K562 (cell line): ENCODE measurements around the gene DTX1. TPM values are rescaled to one million over a fixed set of nuclear protein-coding genes. Genes with fewer than 3 reads are reported as not detected.
A peak's percentile ranks its signal among the peaks of the same experiment; 100 is the strongest.

ENCODE experiments used
- ATAC-seq: fragments of 200-7000 bp; cut with Tn5 transposase; 3 replicates; pipeline ENCODE4 v1.9.1; 2020; ENCODE audit warnings: moderate library complexity
- BruUV-seq: library from RNA; stranded (reverse); fragments of 400-500 nt; replicated peaks from 2 replicates; lab custom pipeline; 2021; lab: Mats Ljungman, UMichigan
- CTCF ChIA-PET: fragments of 300-600 bp; formaldehyde crosslinking; extraction: SDS; loops from one replicate; lab custom pipeline; 2021; ENCODE audit warnings: low intra/inter-chr PET ratio; lab: Yijun Ruan, JAX
- POLR2A ChIA-PET: fragments of 300-600, 350-650 bp; sonication (Branson Sonifier 250); formaldehyde crosslinking; extraction: SDS; loops from one replicate; lab custom pipeline; 2021; ENCODE audit warnings: antibody characterized with exemption, inconsistent platforms; lab: Yijun Ruan, JAX
- DNase-seq, 4 experiments: peaks; one replicate each; pipeline versions ENCODE4 v3.0.0 to v3.0.0-alpha.2; 2011 to 2018; ENCODE audit warnings: low spot score in 3 of 4, mixed read lengths in 3 of 4; ENCODE audit errors: extremely low read depth in 1 of 4
- FAIRE-seq: peaks from 2 replicates; lab custom pipeline; 2011; peaks lifted over from hg19 to GRCh38; lab: Jason Lieb, UNC
- H2AFZ ChIP-seq: 2 replicates; pipeline ENCODE4 v1.6.0; 2011; ENCODE audit warnings: low read depth, low read length, control low read depth, inconsistent platforms
- H3K27ac ChIP-seq: fragments of 200-600 bp; 3 replicates; pipeline ENCODE4 v1.8.0; 2011; ENCODE audit warnings: low read depth, mild to moderate bottlenecking, control low read depth, inconsistent platforms, low read length, moderate library complexity, mixed read lengths; ENCODE audit errors: extremely low read depth
- H3K27me3 ChIP-seq, 2 experiments: fragments of 300-600 bp in 1 of 2; 2 replicates in 1 of 2; 3 replicates in 1 of 2; pipeline versions ENCODE4 v1.6.0 to v1.8.0; 2011; ENCODE audit warnings: inconsistent platforms in 2 of 2, low read length in 2 of 2, mild to moderate bottlenecking in 1 of 2, mixed read lengths in 1 of 2, moderate library complexity in 1 of 2; ENCODE audit not compliant: control insufficient read depth in 2 of 2, insufficient read depth in 2 of 2
- H3K36me3 ChIP-seq: fragments of 300-600 bp; 3 replicates; pipeline ENCODE4 v1.8.0; 2011; ENCODE audit warnings: mild to moderate bottlenecking, low read length, inconsistent platforms; ENCODE audit not compliant: control insufficient read depth, insufficient read depth
- H3K4me1 ChIP-seq, 2 experiments: fragments of 200-600 bp in 1 of 2; replicated peaks in 1 of 2; 2 replicates in 1 of 2; 3 replicates in 1 of 2; pipeline versions ENCODE4 v1.5.1 to v1.8.0; 2011; ENCODE audit warnings: inconsistent platforms in 2 of 2, low read length in 2 of 2, mild to moderate bottlenecking in 1 of 2, mixed read lengths in 1 of 2, moderate library complexity in 1 of 2; ENCODE audit not compliant: control insufficient read depth in 2 of 2, insufficient read depth in 2 of 2
- H3K4me2 ChIP-seq: 2 replicates; pipeline ENCODE4 v1.6.1; 2011; ENCODE audit warnings: low read length, control low read depth, inconsistent platforms, mixed read lengths; ENCODE audit not compliant: insufficient read depth
- H3K4me3 ChIP-seq: fragments of 200-600 bp; sonication (generic), shearing (Covaris generic); 2 replicates; pipeline ENCODE4 v1.5.1; 2016; ENCODE audit warnings: control low read depth, inconsistent platforms
- H3K79me2 ChIP-seq: fragments of 200-600 bp; 3 replicates; pipeline ENCODE4 v1.8.0; 2011; ENCODE audit warnings: low read length, inconsistent platforms; ENCODE audit not compliant: control insufficient read depth, insufficient read depth
- H3K9ac ChIP-seq, 2 experiments: 2 replicates each; pipeline versions ENCODE4 v1.6.0 to v1.6.1; 2011; ENCODE audit warnings: low read depth in 2 of 2, low read length in 2 of 2, control low read depth in 1 of 2, inconsistent platforms in 1 of 2, mild to moderate bottlenecking in 1 of 2, mixed read lengths in 1 of 2; ENCODE audit not compliant: insufficient read depth in 1 of 2
- H3K9me1 ChIP-seq: one replicate; pipeline ENCODE4 v1.6.0; 2011; ENCODE audit warnings: inconsistent platforms, mild to moderate bottlenecking, low read length, moderate library complexity; ENCODE audit not compliant: control insufficient read depth, insufficient read depth
- H3K9me3 ChIP-seq: replicated peaks from 2 replicates; pipeline ENCODE4 v1.5.1; 2011; ENCODE audit warnings: low read depth, low read length, inconsistent platforms; ENCODE audit not compliant: control insufficient read depth, insufficient read depth
- H4K20me1 ChIP-seq: replicated peaks from 2 replicates; pipeline ENCODE4 v1.6.1; 2011; ENCODE audit warnings: low read length, inconsistent platforms, mixed read lengths; ENCODE audit not compliant: control insufficient read depth, insufficient read depth
- BCLAF1 ChIP-seq, 2 experiments: fragments of 450-650 bp in 1 of 2; IDR thresholded peaks; 2 replicates each; pipeline ENCODE4 v1.6.1; 2011 to 2017; ENCODE audit warnings: low read depth in 2 of 2, antibody characterized with exemption in 1 of 2, borderline replicate concordance in 1 of 2, low read length in 1 of 2, mild to moderate bottlenecking in 1 of 2, mixed read lengths in 1 of 2; ENCODE audit not compliant: control insufficient read depth in 1 of 2
- CBFB ChIP-seq: sonication (generic); formaldehyde crosslinking; IDR thresholded peaks from 2 replicates; pipeline ENCODE4 v1.4.0; 2020; ENCODE audit warnings: mild to moderate bottlenecking, missing genetic modification reagents
- CREBBP ChIP-seq: IDR thresholded peaks from one replicate; pipeline ENCODE4 v1.6.1; 2012; ENCODE audit warnings: low read depth, mild to moderate bottlenecking, control low read depth, inconsistent platforms, low read length
- ELK1 ChIP-seq: sonication (generic); formaldehyde crosslinking; IDR thresholded peaks from 2 replicates; pipeline ENCODE4 v1.8.1; 2022; ENCODE audit warnings: missing genetic modification reagents
- GATAD2B ChIP-seq: fragments of 450-650 bp; IDR thresholded peaks from 2 replicates; pipeline ENCODE4 v1.6.1; 2017; ENCODE audit warnings: mild to moderate bottlenecking, borderline replicate concordance
- MTA1 ChIP-seq: fragments of 450-650 bp; IDR thresholded peaks from 2 replicates; pipeline ENCODE4 v1.6.1; 2017; ENCODE audit warnings: borderline replicate concordance
- NFIC ChIP-seq: fragments of 450-650 bp; IDR thresholded peaks from 2 replicates; pipeline ENCODE4 v1.6.1; 2017; ENCODE audit warnings: mild to moderate bottlenecking, inconsistent platforms
- RFX5 ChIP-seq: IDR thresholded peaks from 2 replicates; pipeline ENCODE4 v1.6.1; 2011; ENCODE audit warnings: low read depth, mild to moderate bottlenecking, improper control_type of control experiment, low read length
- SRF ChIP-seq, 2 experiments: fragments of 250-450, 450-650 bp in 1 of 2; sonication (Bioruptor Pico) in 1 of 2; sonication (generic) in 1 of 2; formaldehyde crosslinking; IDR thresholded peaks; 2 replicates each; pipeline versions ENCODE4 v1.5.0 to v1.5.1; 2020 to 2022; ENCODE audit warnings: mild to moderate bottlenecking in 1 of 2, missing genetic modification reagents in 1 of 2
- STAG1 ChIP-seq: sonication (generic); formaldehyde crosslinking; IDR thresholded peaks from 2 replicates; pipeline ENCODE4 v1.5.0; 2020; ENCODE audit warnings: missing genetic modification reagents, borderline replicate concordance
- ZNF12 ChIP-seq: sonication (generic); formaldehyde crosslinking; IDR thresholded peaks from 2 replicates; pipeline ENCODE4 v1.4.0; 2020; ENCODE audit warnings: mild to moderate bottlenecking, missing genetic modification reagents
- ZNF23 ChIP-seq: fragments of 250-450 bp; sonication (Bioruptor Pico); IDR thresholded peaks from 2 replicates; pipeline ENCODE4 v1.4.0; 2020; ENCODE audit warnings: mild to moderate bottlenecking
- WGBS: fragments of 100-300 bp; shearing (Covaris generic); methylation state at CpG from one replicate; pipeline ENCODE4 v1.1.6; 2016; ENCODE audit warnings: low coverage, mixed read lengths; ENCODE audit not compliant: insufficient coverage; ENCODE audit errors: missing lambda C conversion rate; 5-methylcytosine and 5-hydroxymethylcytosine counted together
- in situ Hi-C: fragments of 300-500 bp; cut with MboI; formaldehyde crosslinking; loops from 4 replicates; pipeline ENCODE4 v1.15.0; 2018; ENCODE audit warnings: inconsistent platforms, mixed read lengths
- intact Hi-C: fragments of 100-400 bp; cut with micrococcal nuclease; formaldehyde crosslinking; loops from 2 replicates; pipeline ENCODE4 v1.14.2; 2022
- polyA plus RNA-seq, 8 experiments: library from polyadenylated mRNA; depleted of rRNA in 4 of 8; stranded (reverse) in 5 of 8; unstranded in 3 of 8; fragments of >200 nt; fragmentation: Nextera tagmentation in 2 of 8; fragmentation: Illumina TruSeq in 1 of 8; extraction: Ambion mirVana in 2 of 8; extraction: Trizol in 1 of 8; gene quantifications; 2 replicates each; pipeline versions ENCODE4 v1.2.1 to v1.2.3, GENCODE V29; 2011 to 2014; ENCODE audit warnings: inconsistent platforms in 1 of 8, missing spikeins in 1 of 8
- total RNA-seq, 7 experiments: library from RNA; depleted of rRNA in 6 of 7; stranded (reverse); fragments of >200 nt in 6 of 7; fragmentation: Illumina TruSeq in 2 of 7; extraction: Trizol in 2 of 7; gene quantifications; 2 replicates each; pipeline versions ENCODE4 v1.2.1 to v1.2.3, GENCODE V29; 2011 to 2021; ENCODE audit warnings: low replicate concordance in 1 of 7

Gene DTX1
- total and polyA plus RNA-seq, 9 of the 15 experiments (the other 6 are each of a cell fraction or from before 2014, with no cell fraction given): not detected

GRCh38 chr12:113043240-113043639 is 13.3 kb upstream of the DTX1 start:
- Histone ChIP-seq H4K20me1 (0 out of 2 replicates have a peak, but pooled peaks cover 2% of the 10 kb centered on the region), H3K9ac (no peak overlapping the region), H3K9me1 (no peaks in the 10 kb centered on the region), H3K79me2 (no peaks in the 10 kb centered on the region), H3K9me3 (no peaks in the 10 kb centered on the region), H3K4me1 (no peaks in the 10 kb centered on the region; a peak in 2 of 5 replicates), H3K27me3 (peaks cover 6 to 23% of the 10 kb centered on the region in 2 experiments; a peak in 3 of 5 replicates), H3K27ac (no peak overlapping the region), H3K4me2 (no peak overlapping the region), H3K4me3 (no peak overlapping the region), H3K36me3 (no peaks in the 10 kb centered on the region), H2AFZ (no peak overlapping the region)
- intact Hi-C loops (no loop called here), in situ Hi-C loops (no loop called here)
- CTCF ChIA-PET: no interaction called here
- no peak; the same call in 2 of the 3 replicates for ATAC-seq
- WGBS: 3% methylated on average over 8 of the region's 8 CpGs
- POLR2A ChIA-PET: no interaction called here
- no TSS peak for BruUV-seq
- TF ChIP-seq MTA1 (no peak), NFIC (peak; percentile 33; the same call in 1 of the 2 replicates)
- no peak for DNase-seq
- no peak for FAIRE-seq

- no peaks in the 10 kb centered on the region for H3K79me2 ChIP-seq
- BruUV-seq: no TSS peak
- whole genome bisulfite sequencing: 0% methylated on average over 3 of the region's 3 CpGs
- H3K27ac ChIP-seq: no peak overlapping the region
- intact Hi-C loops: no loop called here
- ATAC-seq: no peak
- in situ Hi-C loops: no loop called here
- ChIA-PET CTCF (no interaction called here), POLR2A (interaction anchor here (0.6 kb wide), 2 partner anchors 54 to 1015 kb away, joined by 3 read pairs; no protein-coding TSS in a partner anchor)
- no peaks in the 10 kb centered on the region for H3K9me3 ChIP-seq
- H3K4me3 ChIP-seq: no peak overlapping the region
- H3K4me2 ChIP-seq: no peak overlapping the region
- peaks cover 6 to 23% of the 10 kb centered on the region in 2 experiments; a peak in 3 of 5 replicates for H3K27me3 ChIP-seq
- no peaks in the 10 kb centered on the region for H3K36me3 ChIP-seq
- no peak overlapping the region for H2AFZ ChIP-seq
- no peak for FAIRE-seq
- no peak for DNase-seq
- 0 out of 2 replicates have a peak, but pooled peaks cover 4% of the 10 kb centered on the region for H4K20me1 ChIP-seq
- no peaks in the 10 kb centered on the region; a peak in 2 of 5 replicates for H3K4me1 ChIP-seq
- H3K9ac ChIP-seq: no peak overlapping the region
- no peaks in the 10 kb centered on the region for H3K9me1 ChIP-seq
- TF ChIP-seq BCLAF1 (IDR thresholded peaks at IDR 0.05; ENCODE audit: borderline replicate concordance in 1 of 2, control insufficient read depth in 1 of 2, low read depth in 2 of 2, low read length in 1 of 2) (no peak), ELK1 (CRISPR knock-in tag) (no peak), GATAD2B (no peak), ZNF12 (CRISPR knock-in tag) (no peak), ZNF23 (no peak), CREBBP (no peak), RFX5 (no peak), CBFB (CRISPR knock-in tag) (no peak), STAG1 (no peak), SRF (CRISPR knock-in tag; IDR thresholded peaks at IDR 0.05) (no peak)
These were observed 12.0 kb upstream of the DTX1 start for GRCh38 chr12:113044516-113044915.
